H7 (cell line): ENCODE data around the gene DELE1. TPM values are rescaled to one million over a fixed set of nuclear protein-coding genes. Genes with fewer than 3 reads are reported as not detected.

Source experiments
- DNase-seq: peaks from one replicate; pipeline ENCODE4 v3.0.0; 2012
- H3K27me3 ChIP-seq: 2 replicates; pipeline ENCODE4 v1.6.0; 2011; ENCODE audit warnings: mild to moderate bottlenecking, low read length; ENCODE audit not compliant: control insufficient read depth, insufficient read depth
- H3K36me3 ChIP-seq: replicated peaks from 2 replicates; pipeline ENCODE4 v1.5.1; 2011; ENCODE audit warnings: low read length; ENCODE audit not compliant: control insufficient read depth, insufficient read depth
- H3K4me3 ChIP-seq: 2 replicates; pipeline ENCODE4 v1.5.1; 2011; ENCODE audit warnings: low read depth, mild to moderate bottlenecking, control low read depth, low read length, moderate library complexity; ENCODE audit not compliant: insufficient read depth
- total RNA-seq: library from RNA; depleted of rRNA; stranded (reverse); fragments of >200 nt; shearing (Covaris generic); gene quantifications from 2 replicates; pipeline ENCODE4 v1.2.3, GENCODE V29; 2014

Gene DELE1
- total RNA-seq, 1 experiment from 2014 or later = 61.7 TPM

- DNase-seq = no peak
- Histone ChIP-seq H3K27me3 (no peaks in the 10 kb centered on the region), H3K4me3 (no peak overlapping the region), H3K36me3 (peaks cover 42% of the 10 kb centered on the region)
Observed at GRCh38 chr5:141928051-141928450, 4.4 kb downstream of the DELE1 start.

- H3K4me3 ChIP-seq = no peak overlapping the region
- peaks cover 50% of the 10 kb centered on the region for H3K36me3 ChIP-seq
- no peaks in the 10 kb centered on the region for H3K27me3 ChIP-seq
- DNase-seq = no peak
Observed at GRCh38 chr5:141929398-141930058, 5.9 kb downstream of the DELE1 start.

- no peak for DNase-seq
- Histone ChIP-seq H3K27me3 (no peaks in the 10 kb centered on the region), H3K36me3 (peaks cover 54% of the 10 kb centered on the region), H3K4me3 (no peak overlapping the region)
Observed at GRCh38 chr5:141931694-141932093, 8.0 kb downstream of the DELE1 start.

- Histone ChIP-seq H3K36me3 (peaks cover 51% of the 10 kb centered on the region), H3K4me3 (no peak overlapping the region), H3K27me3 (no peaks in the 10 kb centered on the region)
- no peak for DNase-seq
Observed at GRCh38 chr5:141933151-141933550, 9.5 kb downstream of the DELE1 start.

- DNase-seq = no peak
- Histone ChIP-seq H3K4me3 (no peak overlapping the region), H3K36me3 (peaks cover 54% of the 10 kb centered on the region), H3K27me3 (no peaks in the 10 kb centered on the region)
Observed at GRCh38 chr5:141934099-141934844, 10.6 kb downstream of the DELE1 start.

- peaks cover 55% of the 10 kb centered on the region for H3K36me3 ChIP-seq
- H3K27me3 ChIP-seq = no peaks in the 10 kb centered on the region
Observed at GRCh38 chr5:141935538-141935937, 11.9 kb downstream of the DELE1 start.

GRCh38 chr5:141940695-141941271 is 17.1 kb downstream of the DELE1 start:
- H3K36me3 ChIP-seq = peaks cover 21% of the 10 kb centered on the region
- H3K4me3 ChIP-seq = no peak overlapping the region
- no peaks in the 10 kb centered on the region for H3K27me3 ChIP-seq
- peak; percentile 58 for DNase-seq

More at GRCh38 chr5:141935538-141935937, 11.9 kb downstream of the DELE1 start:
- DNase-seq = no peak
- H3K4me3 ChIP-seq = no peak overlapping the region

- Histone ChIP-seq H3K27me3 (no peaks in the 10 kb centered on the region), H3K36me3 (peaks cover 18% of the 10 kb centered on the region)
- no peak for DNase-seq
Observed at GRCh38 chr5:141941307-141941706, 17.6 kb downstream of the DELE1 start.

GRCh38 chr5:141941779-141942178 is 18.1 kb downstream of the DELE1 start:
- Histone ChIP-seq H3K27me3 (no peaks in the 10 kb centered on the region), H3K36me3 (peaks cover 17% of the 10 kb centered on the region), H3K4me3 (no peak overlapping the region)
- no peak for DNase-seq

More at GRCh38 chr5:141941307-141941706, 17.6 kb downstream of the DELE1 start:
- H3K4me3 ChIP-seq = no peak overlapping the region

DNA sequence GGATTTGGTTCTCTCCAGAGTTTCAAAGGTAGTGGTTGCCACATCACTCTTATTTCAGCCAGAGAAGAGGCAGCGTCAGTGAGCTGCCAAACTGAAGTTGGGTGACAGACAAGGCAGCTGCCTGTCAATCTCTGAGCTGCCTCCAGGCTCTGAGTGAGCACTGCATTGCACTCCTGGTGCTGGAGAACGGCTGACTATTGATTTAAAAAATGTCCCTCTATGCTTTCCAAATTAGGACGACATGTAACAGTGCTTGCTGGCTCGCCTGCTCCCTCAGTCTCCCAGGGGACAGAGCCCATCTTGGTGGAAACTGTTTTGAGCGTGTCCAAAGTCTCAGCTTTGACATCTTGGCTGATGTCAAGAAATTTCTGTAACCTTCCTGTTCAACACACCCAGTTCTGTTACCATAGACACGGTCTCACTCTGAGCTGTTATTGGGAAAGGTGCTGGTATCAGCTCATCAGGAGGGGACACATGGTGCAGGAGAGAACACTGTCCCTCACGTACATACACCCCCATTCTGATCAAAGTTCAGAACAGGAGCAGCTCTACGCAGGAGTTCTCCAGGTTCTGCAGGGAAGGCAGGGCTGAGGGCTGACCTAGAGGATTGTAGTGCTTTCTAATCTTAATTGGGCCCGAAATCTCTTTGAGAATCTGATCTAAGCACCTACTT is 18.6 kb downstream of the DELE1 start:
- H3K27me3 ChIP-seq = no peaks in the 10 kb centered on the region
- H3K36me3 ChIP-seq = peaks cover 12% of the 10 kb centered on the region
- no peak for DNase-seq
- H3K4me3 ChIP-seq = no peak overlapping the region

- no peak overlapping the region for H3K4me3 ChIP-seq
- peaks cover 4% of the 10 kb centered on the region for H3K36me3 ChIP-seq
- no peaks in the 10 kb centered on the region for H3K27me3 ChIP-seq
- DNase-seq = no peak
Observed at GRCh38 chr5:141944076-141944475, 20.4 kb downstream of the DELE1 start.

DNA sequence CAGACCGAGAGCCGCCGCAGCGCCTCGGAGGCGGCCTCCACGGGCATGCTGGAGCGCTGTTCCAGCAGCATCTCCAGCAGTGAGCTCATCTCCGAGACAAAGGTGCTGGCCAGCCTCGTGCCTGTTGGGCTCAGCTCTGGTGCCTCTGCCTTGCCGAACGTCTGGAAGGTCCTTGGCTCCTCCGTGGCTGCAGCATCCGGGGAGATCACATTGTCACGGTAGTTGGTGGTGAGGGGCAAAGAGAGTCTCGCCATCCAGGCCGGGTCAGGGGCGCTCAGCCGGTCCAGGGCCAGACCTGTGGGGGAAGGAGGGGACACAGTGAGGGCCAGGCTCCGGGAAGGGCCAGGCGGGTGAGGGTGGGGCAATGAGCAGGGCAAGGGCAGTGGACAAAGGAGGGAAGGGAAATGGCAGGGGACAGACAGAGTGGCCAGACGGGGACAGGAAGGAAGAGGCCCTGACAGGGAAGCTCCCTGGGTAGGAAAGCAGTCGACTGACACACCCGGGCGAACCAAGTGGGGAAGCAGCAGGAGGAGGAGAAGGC is 21.9 kb downstream of the DELE1 start:
- H3K4me3 ChIP-seq = no peak overlapping the region
- DNase-seq = peak; percentile 81
- no peaks in the 10 kb centered on the region for H3K27me3 ChIP-seq
- H3K36me3 ChIP-seq = no peaks in the 10 kb centered on the region

DNA sequence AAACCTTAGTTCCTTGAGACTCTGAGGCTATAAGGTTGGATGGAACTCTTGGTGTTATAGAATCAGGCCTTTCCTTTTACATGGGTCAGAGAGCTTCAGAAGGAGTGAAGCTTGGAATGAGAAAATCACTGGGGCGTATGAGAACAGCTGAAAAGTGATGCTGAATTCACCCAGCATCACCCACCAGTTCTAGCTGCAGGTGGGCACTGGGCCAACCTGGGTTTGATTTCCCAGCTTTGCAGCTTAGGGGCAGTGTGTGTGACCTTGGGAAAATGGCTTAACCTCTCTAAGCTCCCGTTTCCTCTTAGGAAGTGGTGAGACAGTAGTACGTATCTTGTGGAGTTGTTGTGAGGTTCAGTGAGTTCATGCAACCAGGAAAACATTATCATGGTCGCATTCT is 23.6 kb downstream of the DELE1 start:
- H3K27me3 ChIP-seq = no peaks in the 10 kb centered on the region

DNA sequence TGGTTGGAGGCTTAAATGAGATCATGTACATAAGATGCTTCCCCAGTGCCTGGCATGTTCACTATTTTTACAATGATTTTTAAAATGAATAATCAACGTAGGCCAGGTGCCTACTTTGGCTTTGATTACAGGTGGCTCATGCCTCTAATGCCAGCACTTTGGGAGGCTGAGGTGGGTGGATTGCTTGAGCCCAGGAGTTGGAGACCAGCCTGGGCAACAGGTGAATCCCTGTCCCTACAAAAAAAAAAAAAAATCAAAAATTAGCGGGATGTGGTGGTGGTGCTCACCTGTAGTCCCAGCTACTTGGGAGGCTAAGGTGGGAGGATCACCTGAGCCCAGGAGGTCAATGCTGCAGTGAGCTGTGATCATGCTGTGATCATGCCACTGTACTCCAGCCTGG is 25.1 kb downstream of the DELE1 start:
- no peaks in the 10 kb centered on the region for H3K36me3 ChIP-seq
- no peaks in the 10 kb centered on the region for H3K27me3 ChIP-seq
- no peak overlapping the region for H3K4me3 ChIP-seq
- DNase-seq = no peak

More for the DNA sequence above, 23.6 kb downstream of the DELE1 start:
- no peaks in the 10 kb centered on the region for H3K36me3 ChIP-seq
- no peak for DNase-seq
- no peak overlapping the region for H3K4me3 ChIP-seq
